GM12873 (cell line): ENCODE results near the gene IL1RL2.

Source experiments
- TF ChIP-seq, protein P1 (sequence below): IDR thresholded peaks from 2 replicates; pipeline ENCODE4 v1.5.1; 2012; ENCODE audit warnings: low read depth, mild to moderate bottlenecking, moderate library complexity, low read length, control low read depth; ENCODE audit not compliant: insufficient read depth; ENCODE audit errors: missing control alignments

Gene IL1RL2

DNA sequence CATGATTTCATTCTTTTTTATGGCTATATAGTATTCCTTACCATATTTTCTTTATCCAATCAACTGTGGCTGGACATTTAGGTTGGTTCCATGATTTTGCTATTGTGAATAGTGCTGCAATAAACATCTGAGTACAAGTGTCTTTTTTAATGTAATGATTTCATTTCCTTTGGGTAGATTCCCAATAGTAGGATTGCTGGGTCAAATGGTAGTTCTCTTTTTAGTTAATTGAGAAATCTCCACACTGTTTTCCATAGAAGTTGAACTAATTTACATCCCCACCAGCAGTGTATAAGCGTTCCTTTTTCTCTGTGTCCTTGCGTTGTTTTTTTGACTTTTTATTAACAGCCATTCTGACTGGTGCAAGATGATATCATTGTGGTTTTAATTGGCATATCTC lies 65.4 kb downstream of the IL1RL2 start:
- TF ChIP-seq, protein P1, sequence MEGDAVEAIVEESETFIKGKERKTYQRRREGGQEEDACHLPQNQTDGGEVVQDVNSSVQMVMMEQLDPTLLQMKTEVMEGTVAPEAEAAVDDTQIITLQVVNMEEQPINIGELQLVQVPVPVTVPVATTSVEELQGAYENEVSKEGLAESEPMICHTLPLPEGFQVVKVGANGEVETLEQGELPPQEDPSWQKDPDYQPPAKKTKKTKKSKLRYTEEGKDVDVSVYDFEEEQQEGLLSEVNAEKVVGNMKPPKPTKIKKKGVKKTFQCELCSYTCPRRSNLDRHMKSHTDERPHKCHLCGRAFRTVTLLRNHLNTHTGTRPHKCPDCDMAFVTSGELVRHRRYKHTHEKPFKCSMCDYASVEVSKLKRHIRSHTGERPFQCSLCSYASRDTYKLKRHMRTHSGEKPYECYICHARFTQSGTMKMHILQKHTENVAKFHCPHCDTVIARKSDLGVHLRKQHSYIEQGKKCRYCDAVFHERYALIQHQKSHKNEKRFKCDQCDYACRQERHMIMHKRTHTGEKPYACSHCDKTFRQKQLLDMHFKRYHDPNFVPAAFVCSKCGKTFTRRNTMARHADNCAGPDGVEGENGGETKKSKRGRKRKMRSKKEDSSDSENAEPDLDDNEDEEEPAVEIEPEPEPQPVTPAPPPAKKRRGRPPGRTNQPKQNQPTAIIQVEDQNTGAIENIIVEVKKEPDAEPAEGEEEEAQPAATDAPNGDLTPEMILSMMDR = no peak

DNA sequence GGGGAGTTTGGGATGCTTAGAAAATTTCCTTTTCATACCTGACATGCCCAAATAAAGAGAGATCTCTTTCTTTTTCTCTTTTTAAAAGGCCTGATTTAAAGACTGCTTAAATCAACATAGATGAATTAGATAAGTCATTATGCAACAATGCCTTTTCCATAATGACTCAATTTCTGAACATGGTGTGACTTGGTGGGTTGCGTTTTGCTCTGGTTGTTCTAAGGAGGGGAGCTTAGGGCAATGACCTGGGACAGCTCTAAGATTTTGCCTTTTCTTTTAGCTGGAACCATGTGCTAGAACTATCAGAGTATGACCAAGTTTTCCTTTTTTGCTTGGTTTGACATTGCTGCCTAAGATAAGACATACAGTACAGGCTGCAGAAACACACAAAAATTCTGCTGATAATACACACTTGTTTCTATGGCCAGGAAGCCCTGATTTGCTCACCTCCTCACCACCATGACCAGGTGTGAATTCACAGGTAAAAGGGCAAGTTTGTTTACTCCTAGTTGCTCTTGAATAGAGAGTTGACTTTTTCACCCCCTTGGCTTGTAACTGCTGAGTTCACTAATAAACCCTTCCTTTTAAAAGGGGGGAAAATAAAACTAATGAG lies 66.4 kb downstream of the IL1RL2 start:
- TF ChIP-seq, protein P1 = no peak

DNA sequence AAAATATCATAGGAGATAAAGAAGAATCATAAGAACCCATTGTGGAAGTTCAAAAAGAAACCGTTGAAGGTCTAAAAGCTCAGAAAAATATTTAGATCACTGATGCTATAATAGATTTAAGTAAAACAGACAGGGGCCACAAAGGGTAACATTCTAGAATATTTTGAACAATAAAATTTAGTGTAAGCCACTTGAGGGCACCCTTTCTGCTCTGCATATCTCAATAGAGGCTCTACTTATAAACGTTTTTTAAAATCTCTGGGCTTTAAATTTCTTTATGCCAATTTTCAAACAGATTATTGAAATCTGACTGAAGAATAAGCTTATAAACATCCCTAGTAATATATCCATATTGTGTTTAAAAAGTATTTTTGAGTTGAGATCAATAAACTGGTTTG lies 66.9 kb downstream of the IL1RL2 start:
- TF ChIP-seq, protein P1 = no peak

DNA sequence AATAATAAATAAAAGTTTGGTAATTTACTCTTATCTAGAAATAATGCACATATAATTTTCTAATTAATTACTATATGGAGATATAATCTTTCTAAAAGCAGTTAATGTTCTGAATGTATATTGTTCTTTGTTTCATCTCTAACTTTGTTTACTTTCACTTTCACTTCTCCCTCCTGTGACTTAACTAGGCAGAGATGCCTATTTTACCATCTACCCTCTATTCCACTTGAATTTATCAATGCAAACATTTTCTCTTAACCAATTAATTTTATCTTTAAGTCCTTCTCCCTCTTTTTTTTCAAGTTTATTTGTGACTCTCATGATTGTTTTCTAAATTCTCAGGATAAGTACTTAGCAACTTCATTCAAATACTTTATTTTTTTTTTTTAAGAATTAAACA lies 69.5 kb downstream of the IL1RL2 start:
- TF ChIP-seq, protein P1 = no peak

DNA sequence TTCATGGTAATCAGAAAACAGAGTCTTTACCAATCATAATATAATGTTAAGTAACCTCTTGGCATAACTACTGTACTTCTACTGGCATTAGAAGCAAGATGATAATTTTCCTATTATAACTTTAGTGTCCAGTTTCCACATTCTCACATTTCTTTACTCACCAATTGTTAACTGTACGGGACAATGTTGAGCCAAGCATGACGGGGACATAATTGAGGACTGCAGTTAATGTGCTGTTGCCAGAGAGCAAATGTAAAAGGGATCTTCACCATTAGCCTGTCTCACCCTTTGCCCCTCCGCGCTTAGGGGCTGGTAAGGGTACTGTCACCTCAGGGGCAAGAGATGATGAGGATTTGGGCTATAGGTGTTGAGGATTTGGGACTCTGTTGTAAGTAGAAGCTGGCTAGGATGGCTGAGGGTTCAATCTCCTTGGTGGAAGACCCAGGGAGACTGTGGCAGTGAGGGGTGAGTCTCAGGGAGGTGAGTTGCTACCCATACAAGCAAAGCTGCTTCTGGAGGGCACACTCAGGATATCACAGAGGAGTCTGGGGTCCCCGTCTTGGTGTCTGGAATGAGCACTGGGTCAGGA lies 70.1 kb downstream of the IL1RL2 start:
- TF ChIP-seq, protein P1 = no peak

DNA sequence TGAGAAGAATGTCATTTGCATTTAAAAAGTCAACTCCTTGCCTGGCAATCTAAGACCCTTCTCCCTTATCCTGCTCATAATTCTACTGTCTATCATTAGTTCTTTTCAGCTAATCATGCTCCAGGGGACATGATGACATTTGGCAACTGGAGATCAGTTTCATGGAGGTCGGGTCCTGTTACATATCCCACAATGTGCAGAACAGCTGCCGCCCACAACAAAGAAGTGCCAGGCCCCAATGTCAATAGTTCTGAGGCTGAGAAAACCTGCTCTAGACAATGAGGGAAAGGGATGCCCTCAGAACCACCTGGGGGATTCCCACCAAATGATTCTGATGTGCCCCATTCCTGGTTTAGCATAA lies 71.2 kb downstream of the IL1RL2 start:
- TF ChIP-seq, protein P1 = no peak

DNA sequence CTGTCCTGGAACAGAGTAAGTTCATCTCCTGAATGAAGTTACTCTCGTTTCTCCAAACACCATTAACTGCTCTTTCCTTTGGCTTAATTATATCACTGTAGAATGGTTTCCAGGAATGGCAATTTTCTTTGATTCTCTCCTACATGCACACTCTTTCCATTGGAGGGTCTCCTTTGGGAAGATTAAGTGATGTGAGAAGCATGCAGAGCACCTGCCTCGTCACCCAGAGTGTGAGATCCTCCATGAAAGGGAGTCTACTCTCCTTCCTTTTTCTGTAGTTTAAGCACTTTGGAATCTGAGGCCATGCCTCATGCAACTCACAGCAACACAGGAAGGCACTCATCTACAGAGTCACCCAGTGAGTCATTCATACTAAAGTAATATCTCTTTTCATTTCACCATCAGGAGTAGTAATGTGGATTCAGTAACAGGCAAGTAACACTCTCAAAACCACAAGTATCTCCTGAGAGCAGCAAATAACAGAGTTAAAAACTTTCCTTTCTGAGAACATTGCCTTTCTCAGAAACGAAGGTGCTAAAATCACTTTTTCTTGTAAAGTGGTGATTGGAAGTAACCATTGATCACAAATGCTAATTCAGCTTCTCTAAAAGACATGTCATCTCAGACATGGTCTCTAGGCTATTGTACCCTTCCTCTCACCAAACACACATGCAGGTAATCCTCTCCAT lies 71.7 kb downstream of the IL1RL2 start:
- TF ChIP-seq, protein P1 = no peak
